Measurements from ENCODE around the gene CADM2.

Gene CADM2

DNA sequence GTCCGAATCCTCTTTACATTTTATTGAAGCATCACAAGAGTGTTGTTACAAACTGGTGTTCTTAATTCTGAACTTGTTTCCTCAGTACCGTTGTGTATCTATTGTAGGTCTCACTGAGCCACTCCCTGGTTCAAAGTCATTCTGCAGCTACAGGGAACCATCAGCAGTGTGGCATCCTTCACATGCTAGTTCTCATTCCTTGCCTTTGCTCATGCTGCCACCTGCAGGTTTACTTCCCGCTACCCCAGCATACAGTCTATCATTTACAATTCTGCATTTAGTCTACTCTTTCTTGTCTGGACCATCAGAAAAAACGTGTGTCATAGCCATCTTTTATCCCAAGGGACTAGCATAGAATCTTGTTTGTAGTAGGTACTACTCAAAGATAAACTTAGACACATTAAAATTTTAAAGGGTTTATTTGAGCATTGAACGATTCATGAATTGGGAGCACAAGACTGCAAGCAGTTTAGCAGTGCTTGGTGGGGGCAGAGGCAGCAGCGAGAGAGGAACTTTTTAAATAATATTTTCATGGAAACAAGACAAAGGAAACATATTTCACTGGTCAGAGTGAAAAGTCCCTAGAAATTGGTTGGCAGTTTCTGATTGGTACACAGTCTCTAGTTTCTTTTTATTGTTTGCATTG is 402.1 kb downstream of the CADM2 start:
- H4K20me1 ChIP-seq = no peaks in the 10 kb centered on the region
- no peak overlapping the region for H3K4me3 ChIP-seq
- no peaks in the 10 kb centered on the region for H3K9me3 ChIP-seq (replicated peaks in 1 of 11)
- H3K36me3 ChIP-seq = no peaks in the 10 kb centered on the region
- no peaks in the 10 kb centered on the region for H3K4me1 ChIP-seq
- no peak overlapping the region for H3K9ac ChIP-seq
- no peak overlapping the region for H3K4me2 ChIP-seq
- no peak overlapping the region for H3K27ac ChIP-seq
- H3K27me3 ChIP-seq = no peaks in the 10 kb centered on the region
- no peak for TF ChIP-seq Cebpa-rat (IDR thresholded peaks at IDR 0.05)

DNA sequence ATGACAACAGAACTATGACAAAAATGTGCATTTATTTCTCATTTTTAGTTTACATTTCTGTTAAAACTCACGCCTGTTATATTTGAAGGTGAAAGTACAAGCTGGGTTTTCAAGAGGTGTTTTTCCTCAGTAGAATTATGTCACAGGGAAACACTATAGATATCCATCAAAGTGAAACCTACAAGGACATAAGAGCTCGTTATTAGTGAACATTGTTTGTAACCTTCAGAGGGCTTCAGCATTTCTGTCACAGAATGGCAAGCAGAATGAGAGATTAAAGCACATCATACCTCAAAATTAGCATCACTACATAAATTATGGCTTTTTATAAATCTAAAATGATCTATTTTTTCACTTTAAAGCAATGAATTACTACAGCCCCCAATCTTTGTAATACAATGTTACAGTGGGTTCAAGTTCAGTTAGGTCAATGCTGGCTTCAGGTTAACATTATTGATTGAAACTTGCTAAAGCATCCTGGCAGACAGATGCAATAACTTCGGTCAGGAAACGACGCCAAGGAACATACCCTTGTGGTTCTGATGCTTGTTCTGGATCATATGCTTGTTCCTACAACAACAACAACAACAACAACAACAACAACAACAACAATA is 405.6 kb downstream of the CADM2 start:
- no peak for TF ChIP-seq Cebpa-rat (IDR thresholded peaks at IDR 0.05)
- no peak overlapping the region for H3K9ac ChIP-seq
- H3K9me3 ChIP-seq (replicated peaks in 1 of 11) = no peaks in the 10 kb centered on the region
- no peaks in the 10 kb centered on the region for H3K27me3 ChIP-seq
- no peaks in the 10 kb centered on the region for H3K36me3 ChIP-seq
- H3K4me2 ChIP-seq = no peak overlapping the region
- H3K4me1 ChIP-seq = no peaks in the 10 kb centered on the region
- no peak overlapping the region for H3K4me3 ChIP-seq
- no peaks in the 10 kb centered on the region for H4K20me1 ChIP-seq
- H3K27ac ChIP-seq = no peak overlapping the region

DNA sequence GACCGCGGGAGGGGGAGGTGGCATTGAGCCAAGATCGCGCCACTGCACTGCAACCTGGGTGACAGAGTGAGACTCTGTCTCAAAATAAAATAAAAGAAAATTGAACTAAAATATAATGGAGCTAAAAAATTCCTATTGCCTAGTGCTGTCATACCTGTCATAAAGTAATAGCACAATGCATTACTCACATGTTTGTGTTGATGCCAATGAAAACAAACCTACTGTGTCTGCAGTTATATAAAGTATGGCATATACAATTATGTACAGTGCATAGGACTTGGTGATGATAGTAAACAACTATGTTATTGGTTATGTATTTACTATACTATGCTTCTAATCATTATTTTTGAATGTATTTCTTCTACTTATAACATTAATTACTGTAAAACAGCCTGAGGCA is 411.6 kb downstream of the CADM2 start:
- Histone ChIP-seq H3K27ac (no peak overlapping the region), H3K9me3 (replicated peaks in 1 of 11) (no peaks in the 10 kb centered on the region), H4K20me1 (no peaks in the 10 kb centered on the region), H3K4me3 (no peak overlapping the region), H3K27me3 (no peaks in the 10 kb centered on the region), H3K4me2 (no peak overlapping the region), H3K9ac (no peak overlapping the region), H3K4me1 (no peaks in the 10 kb centered on the region), H3K36me3 (no peaks in the 10 kb centered on the region)
- TF ChIP-seq Cebpa-rat (IDR thresholded peaks at IDR 0.05) = no peak

DNA sequence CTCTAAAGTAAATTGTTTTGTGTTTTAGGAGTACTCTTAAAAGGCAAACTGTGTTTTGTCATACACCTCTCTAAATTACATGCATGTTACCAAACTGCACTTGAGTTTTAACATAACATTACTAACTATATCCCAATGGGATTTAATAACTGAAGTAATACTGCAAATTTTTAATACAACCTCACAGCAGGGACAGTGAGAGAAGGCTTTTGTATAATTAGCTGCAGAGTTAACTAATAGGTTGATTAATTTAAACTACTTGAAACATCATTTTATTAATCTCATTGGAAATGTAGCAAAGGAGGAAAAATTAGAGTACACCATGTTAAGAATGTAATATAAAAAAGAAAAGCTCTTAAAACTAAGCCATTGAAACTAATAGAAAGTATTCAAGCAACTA is 417.3 kb downstream of the CADM2 start:
- no peak for TF ChIP-seq Cebpa-rat (IDR thresholded peaks at IDR 0.05)
- Histone ChIP-seq H3K27ac (no peak overlapping the region), H3K9me3 (replicated peaks in 1 of 11) (no peaks in the 10 kb centered on the region), H4K20me1 (no peaks in the 10 kb centered on the region), H3K4me2 (no peak overlapping the region), H3K36me3 (no peaks in the 10 kb centered on the region), H3K27me3 (no peaks in the 10 kb centered on the region), H3K9ac (no peak overlapping the region), H3K4me1 (no peaks in the 10 kb centered on the region), H3K4me3 (no peak overlapping the region)

DNA sequence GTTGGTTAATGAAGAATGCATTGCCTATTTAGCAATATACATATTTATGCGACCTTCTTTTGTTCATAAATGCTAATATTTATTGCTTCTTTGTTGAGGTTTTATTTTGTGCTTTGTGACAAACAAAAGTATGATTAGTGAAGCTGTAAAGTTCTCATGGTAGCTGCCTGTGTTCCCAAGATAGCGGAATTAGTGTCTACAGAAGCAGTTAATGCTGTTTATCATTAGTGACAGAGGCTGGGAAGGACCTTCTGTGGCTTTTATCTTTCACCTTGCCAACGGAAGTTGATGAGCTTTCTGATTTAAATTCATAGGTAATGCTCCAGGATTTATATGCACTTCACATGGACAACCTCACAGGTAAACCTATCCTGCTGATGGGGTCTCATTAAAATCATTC is 418.3 kb downstream of the CADM2 start:
- Histone ChIP-seq H3K4me1 (no peaks in the 10 kb centered on the region), H4K20me1 (no peaks in the 10 kb centered on the region), H3K36me3 (no peaks in the 10 kb centered on the region), H3K9ac (no peak overlapping the region), H3K4me2 (no peak overlapping the region), H3K27ac (no peak overlapping the region), H3K4me3 (no peak overlapping the region), H3K27me3 (no peaks in the 10 kb centered on the region), H3K9me3 (replicated peaks in 1 of 11) (no peaks in the 10 kb centered on the region)
- TF ChIP-seq Cebpa-rat (IDR thresholded peaks at IDR 0.05) = no peak

DNA sequence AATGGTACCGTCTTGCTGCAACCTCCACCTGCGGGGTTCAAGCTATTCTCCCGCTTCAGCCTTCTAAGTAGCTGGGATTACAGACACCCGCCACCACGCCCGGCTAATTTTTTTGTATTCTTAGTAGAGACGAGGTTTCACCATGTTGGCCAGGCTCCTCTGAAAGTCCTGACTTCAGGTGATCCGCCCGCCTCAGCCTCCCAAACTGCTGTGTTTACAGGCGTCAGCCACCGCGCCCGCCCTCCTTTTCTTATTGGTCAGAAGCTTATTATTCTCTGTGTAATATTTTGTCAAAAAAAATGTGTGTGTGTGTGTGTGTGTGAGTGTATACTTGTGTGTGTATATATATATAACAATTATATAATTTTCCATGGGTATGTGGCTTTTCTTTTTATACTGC is 425.6 kb downstream of the CADM2 start:
- Histone ChIP-seq H3K4me2 (no peak overlapping the region), H3K4me1 (no peaks in the 10 kb centered on the region), H3K4me3 (no peak overlapping the region), H3K27ac (no peak overlapping the region), H3K36me3 (no peaks in the 10 kb centered on the region), H3K27me3 (no peaks in the 10 kb centered on the region), H4K20me1 (no peaks in the 10 kb centered on the region), H3K9ac (no peak overlapping the region), H3K9me3 (replicated peaks in 1 of 11) (no peaks in the 10 kb centered on the region)
- no peak for TF ChIP-seq Cebpa-rat (IDR thresholded peaks at IDR 0.05)

DNA sequence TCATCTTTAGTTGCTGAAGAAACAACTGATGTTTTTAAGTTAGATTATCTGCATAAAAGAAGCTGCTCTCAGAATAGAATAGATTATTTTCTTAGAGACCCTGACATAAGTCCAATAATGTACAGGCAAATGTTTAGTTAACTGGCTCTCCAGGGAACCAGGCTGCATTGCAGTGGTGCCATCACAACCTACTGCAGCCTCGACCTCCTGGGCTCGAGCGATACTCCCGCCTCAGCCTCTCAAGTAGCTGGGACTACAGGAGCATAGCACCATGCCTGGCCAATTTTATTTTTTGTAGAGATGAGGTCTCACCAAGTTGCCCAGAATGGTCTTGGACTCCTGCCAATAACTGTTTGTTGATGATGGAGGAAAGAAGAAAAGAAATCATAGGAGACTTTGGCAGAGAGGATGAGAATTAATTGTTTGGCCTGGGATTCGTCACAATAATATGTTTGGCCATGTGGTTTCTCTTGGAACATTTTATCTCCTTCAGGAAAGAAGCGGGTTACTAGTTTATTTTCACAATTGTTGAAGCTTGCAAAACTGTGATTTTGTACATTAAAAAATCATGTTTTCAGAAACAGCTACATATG is 429.2 kb downstream of the CADM2 start:
- no peaks in the 10 kb centered on the region for H3K4me1 ChIP-seq
- no peaks in the 10 kb centered on the region for H3K27me3 ChIP-seq
- no peak overlapping the region for H3K4me3 ChIP-seq
- TF ChIP-seq Cebpa-rat (IDR thresholded peaks at IDR 0.05) = no peak
- H4K20me1 ChIP-seq = no peaks in the 10 kb centered on the region
- no peak overlapping the region for H3K9ac ChIP-seq
- H3K36me3 ChIP-seq = no peaks in the 10 kb centered on the region
- no peaks in the 10 kb centered on the region for H3K9me3 ChIP-seq (replicated peaks in 1 of 11)
- H3K27ac ChIP-seq = no peak overlapping the region
- H3K4me2 ChIP-seq = no peak overlapping the region

DNA sequence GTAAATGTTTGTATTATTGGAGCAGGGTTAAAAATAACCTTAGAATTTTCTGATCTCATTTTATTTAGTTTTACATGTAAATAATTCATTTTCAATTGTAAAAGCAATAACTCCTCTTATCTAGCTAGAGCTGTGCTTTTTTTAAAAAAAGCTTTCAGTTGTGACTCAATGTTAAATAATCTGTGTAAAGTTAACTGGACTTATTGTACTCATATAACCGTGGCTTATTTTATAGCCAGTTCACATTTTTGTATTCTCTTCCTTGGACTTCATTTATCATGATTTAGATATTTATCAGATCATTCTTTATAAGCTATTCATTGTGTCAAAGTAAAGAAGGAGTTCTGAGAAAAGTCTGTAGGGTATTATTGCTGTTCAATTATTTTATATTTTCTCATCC is 435.6 kb downstream of the CADM2 start:
- H3K4me2 ChIP-seq = no peak overlapping the region
- no peak for TF ChIP-seq Cebpa-rat (IDR thresholded peaks at IDR 0.05)

DNA sequence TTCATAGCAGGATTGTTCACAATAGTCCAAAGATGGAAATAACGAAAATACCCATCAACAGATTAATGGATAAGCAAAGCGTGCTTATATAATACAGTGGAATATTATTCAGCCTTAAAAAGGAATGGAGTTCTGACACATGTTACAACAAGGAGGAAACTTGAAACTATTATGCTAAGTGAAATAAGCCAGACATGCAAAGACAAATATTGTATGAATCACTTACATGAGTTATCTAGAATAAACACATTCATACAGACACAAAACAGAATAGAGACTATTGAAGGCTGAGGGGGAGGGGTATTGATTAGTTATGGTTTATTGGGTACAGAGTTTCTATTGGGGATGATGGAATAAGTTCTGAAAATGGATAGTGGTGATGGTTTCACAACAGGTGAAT is 438.6 kb downstream of the CADM2 start:
- Histone ChIP-seq H3K4me2 (no peak overlapping the region), H3K36me3 (no peaks in the 10 kb centered on the region), H3K27me3 (no peaks in the 10 kb centered on the region), H3K4me1 (no peaks in the 10 kb centered on the region), H3K9ac (no peak overlapping the region), H4K20me1 (no peaks in the 10 kb centered on the region), H3K9me3 (replicated peaks in 1 of 11) (no peaks in the 10 kb centered on the region), H3K27ac (no peak overlapping the region), H3K4me3 (no peak overlapping the region)
- TF ChIP-seq Cebpa-rat (IDR thresholded peaks at IDR 0.05) = no peak

More for the DNA sequence above, 435.6 kb downstream of the CADM2 start:
- Histone ChIP-seq H3K4me3 (no peak overlapping the region), H3K27ac (no peak overlapping the region), H4K20me1 (no peaks in the 10 kb centered on the region), H3K27me3 (no peaks in the 10 kb centered on the region), H3K4me1 (no peaks in the 10 kb centered on the region), H3K9ac (no peak overlapping the region), H3K36me3 (no peaks in the 10 kb centered on the region), H3K9me3 (replicated peaks in 1 of 11) (no peaks in the 10 kb centered on the region)

DNA sequence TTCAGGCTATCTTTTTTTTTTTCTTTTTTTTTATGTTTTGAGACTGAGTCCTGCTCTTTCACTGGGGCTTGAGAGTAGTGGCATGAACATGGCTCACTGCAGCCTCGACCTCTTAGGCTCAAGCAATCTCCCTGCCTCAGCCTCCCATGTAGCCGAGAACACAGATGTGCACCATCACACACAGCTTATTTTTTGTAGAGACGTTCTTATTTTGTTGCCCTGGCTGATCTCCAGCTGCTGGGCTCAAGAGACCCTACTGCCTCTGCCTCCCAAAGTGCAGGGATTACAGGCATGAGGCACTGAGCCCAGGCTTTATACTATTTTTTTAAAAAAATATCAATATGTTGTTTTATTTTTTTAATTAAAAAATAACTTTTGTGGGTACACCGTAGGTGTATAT is 467.3 kb downstream of the CADM2 start:
- Histone ChIP-seq H3K9ac (no peak overlapping the region), H3K36me3 (no peaks in the 10 kb centered on the region), H3K9me3 (replicated peaks in 1 of 11) (no peaks in the 10 kb centered on the region), H3K4me3 (no peak overlapping the region), H3K4me1 (no peaks in the 10 kb centered on the region), H3K4me2 (no peak overlapping the region), H3K27me3 (no peaks in the 10 kb centered on the region), H4K20me1 (no peaks in the 10 kb centered on the region), H3K27ac (no peak overlapping the region)
- TF ChIP-seq Cebpa-rat (IDR thresholded peaks at IDR 0.05) = no peak

All from BLaER1 treated with 17β-estradiol and CSF1 and Interleukin-3, amounts not matched to agents 10 nM and 100 nM (cell line).